PFSK-1 (cell line): Measurements from ENCODE around the gene SSX2IP.

ENCODE experiments used
- FOXP2 ChIP-seq: optimal IDR thresholded peaks from 2 replicates; pipeline ENCODE3; 2011; ENCODE audit warnings: borderline replicate concordance, control low read depth, inconsistent platforms; ENCODE audit not compliant: insufficient read depth; ENCODE audit errors: extremely low read length, extremely low read depth
- POLR2AphosphoS5 ChIP-seq: IDR thresholded peaks from 2 replicates; pipeline ENCODE4 v1.6.1; 2012; ENCODE audit warnings: low read depth, mild to moderate bottlenecking, control low read depth, low read length, moderate library complexity
- SIN3A ChIP-seq: IDR thresholded peaks from 2 replicates; pipeline ENCODE4 v1.6.1; 2012; ENCODE audit warnings: mild to moderate bottlenecking, low read length, moderate library complexity, borderline replicate concordance; ENCODE audit not compliant: insufficient read depth
- TAF1 ChIP-seq: IDR thresholded peaks from 2 replicates; pipeline ENCODE4 v1.6.1; 2012; ENCODE audit warnings: low read length, control low read depth, borderline replicate concordance; ENCODE audit not compliant: insufficient read depth
- TF ChIP-seq, protein P1 (sequence below), 2 experiments: IDR thresholded peaks; 2 replicates each; pipeline versions ENCODE4 v1.6.1 to v1.8.0; 2011 to 2012; ENCODE audit warnings: low read depth in 2 of 2, low read length in 2 of 2, control low read depth in 1 of 2, inconsistent platforms in 1 of 2, mild to moderate bottlenecking in 1 of 2, moderate library complexity in 1 of 2; ENCODE audit not compliant: insufficient read depth in 1 of 2

Gene SSX2IP

DNA sequence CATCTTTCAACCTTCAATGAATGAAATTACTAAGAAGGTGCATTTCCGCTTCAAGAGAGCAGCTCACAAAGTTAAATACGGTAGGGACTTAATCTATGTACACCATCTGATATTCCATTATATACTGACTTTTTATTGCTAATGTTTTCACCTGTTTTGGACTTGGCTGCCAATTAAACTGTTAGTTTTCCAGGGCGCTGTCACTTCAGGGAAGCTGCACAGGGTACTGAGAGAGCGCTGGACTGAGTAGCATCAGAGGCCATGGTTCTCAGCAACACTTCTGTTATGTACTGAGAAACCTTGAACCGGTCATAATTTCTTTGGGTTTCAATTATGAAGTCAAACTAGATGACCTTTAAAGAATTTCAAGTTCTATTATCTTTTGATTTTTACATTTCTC lies 8.2 kb downstream of the SSX2IP start:
- TF ChIP-seq, protein P1, sequence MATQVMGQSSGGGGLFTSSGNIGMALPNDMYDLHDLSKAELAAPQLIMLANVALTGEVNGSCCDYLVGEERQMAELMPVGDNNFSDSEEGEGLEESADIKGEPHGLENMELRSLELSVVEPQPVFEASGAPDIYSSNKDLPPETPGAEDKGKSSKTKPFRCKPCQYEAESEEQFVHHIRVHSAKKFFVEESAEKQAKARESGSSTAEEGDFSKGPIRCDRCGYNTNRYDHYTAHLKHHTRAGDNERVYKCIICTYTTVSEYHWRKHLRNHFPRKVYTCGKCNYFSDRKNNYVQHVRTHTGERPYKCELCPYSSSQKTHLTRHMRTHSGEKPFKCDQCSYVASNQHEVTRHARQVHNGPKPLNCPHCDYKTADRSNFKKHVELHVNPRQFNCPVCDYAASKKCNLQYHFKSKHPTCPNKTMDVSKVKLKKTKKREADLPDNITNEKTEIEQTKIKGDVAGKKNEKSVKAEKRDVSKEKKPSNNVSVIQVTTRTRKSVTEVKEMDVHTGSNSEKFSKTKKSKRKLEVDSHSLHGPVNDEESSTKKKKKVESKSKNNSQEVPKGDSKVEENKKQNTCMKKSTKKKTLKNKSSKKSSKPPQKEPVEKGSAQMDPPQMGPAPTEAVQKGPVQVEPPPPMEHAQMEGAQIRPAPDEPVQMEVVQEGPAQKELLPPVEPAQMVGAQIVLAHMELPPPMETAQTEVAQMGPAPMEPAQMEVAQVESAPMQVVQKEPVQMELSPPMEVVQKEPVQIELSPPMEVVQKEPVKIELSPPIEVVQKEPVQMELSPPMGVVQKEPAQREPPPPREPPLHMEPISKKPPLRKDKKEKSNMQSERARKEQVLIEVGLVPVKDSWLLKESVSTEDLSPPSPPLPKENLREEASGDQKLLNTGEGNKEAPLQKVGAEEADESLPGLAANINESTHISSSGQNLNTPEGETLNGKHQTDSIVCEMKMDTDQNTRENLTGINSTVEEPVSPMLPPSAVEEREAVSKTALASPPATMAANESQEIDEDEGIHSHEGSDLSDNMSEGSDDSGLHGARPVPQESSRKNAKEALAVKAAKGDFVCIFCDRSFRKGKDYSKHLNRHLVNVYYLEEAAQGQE (IDR thresholded peaks at IDR 0.05; ENCODE audit: insufficient read depth in 1 of 2, low read depth in 2 of 2, low read length in 2 of 2) = no peak
- TF ChIP-seq POLR2AphosphoS5 (no peak), TAF1 (no peak), SIN3A (no peak), FOXP2 (no peak)

- TF ChIP-seq POLR2AphosphoS5 (no peak), TAF1 (no peak), FOXP2 (no peak), SIN3A (no peak)
- TF ChIP-seq, protein P1 (IDR thresholded peaks at IDR 0.05; ENCODE audit: insufficient read depth in 1 of 2, low read depth in 2 of 2, low read length in 2 of 2) = no peak
Observed at GRCh38 chr1:84677415-84678099, 12.7 kb downstream of the SSX2IP start.

GRCh38 chr1:84675631-84676030 lies 14.6 kb downstream of the SSX2IP start:
- TF ChIP-seq SIN3A (no peak), POLR2AphosphoS5 (no peak), FOXP2 (no peak), TAF1 (no peak)
- TF ChIP-seq, protein P1 (IDR thresholded peaks at IDR 0.05; ENCODE audit: insufficient read depth in 1 of 2, low read depth in 2 of 2, low read length in 2 of 2) = no peak

DNA sequence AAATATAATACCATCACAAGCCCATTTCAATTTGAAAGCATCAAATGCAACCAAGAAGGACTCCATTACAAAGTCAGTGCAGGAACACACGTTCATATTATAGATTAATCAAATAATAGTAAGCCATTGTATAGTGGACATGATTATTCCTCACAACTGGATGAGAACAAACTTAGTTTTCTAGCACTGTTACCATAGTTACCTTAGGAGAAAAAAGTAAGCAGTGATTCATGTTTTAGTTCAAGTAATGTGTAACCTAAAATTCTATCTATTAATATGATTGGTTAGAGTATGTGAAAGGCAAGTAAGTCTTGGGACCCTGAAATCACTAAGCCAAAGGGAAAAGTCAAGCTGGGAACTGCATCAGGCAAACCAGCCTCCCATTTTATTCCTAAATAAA lies 15.2 kb downstream of the SSX2IP start:
- TF ChIP-seq TAF1 = no peak
- TF ChIP-seq FOXP2 = no peak
- no peak for TF ChIP-seq SIN3A
- no peak for TF ChIP-seq POLR2AphosphoS5
- TF ChIP-seq, protein P1 (IDR thresholded peaks at IDR 0.05; ENCODE audit: insufficient read depth in 1 of 2, low read depth in 2 of 2, low read length in 2 of 2) = no peak

GRCh38 chr1:84674705-84675104 lies 15.6 kb downstream of the SSX2IP start:
- TF ChIP-seq, protein P1 (IDR thresholded peaks at IDR 0.05; ENCODE audit: insufficient read depth in 1 of 2, low read depth in 2 of 2, low read length in 2 of 2) = no peak
- TF ChIP-seq TAF1 (no peak), POLR2AphosphoS5 (no peak)
